ENCODE results near the gene DNAH11. TPM values are rescaled to one million over a fixed set of nuclear protein-coding genes. Genes with fewer than 3 reads are reported as not detected.

The DNAH11 gene
- total and polyA plus RNA-seq, 4 donors: 1.8 to 24.7 (median 8.1) TPM

- no peak for ATAC-seq (ENCODE audit: insufficient read depth, low FRiP score)
- H3K9ac ChIP-seq (ENCODE audit: insufficient read depth in 1 of 2, low read length in 2 of 2): no peak overlapping the region
- no peak for TF ChIP-seq CTCF (IDR thresholded peaks at IDR 0.05; ENCODE audit: control extremely low read depth, extremely low read depth)
- 84 to 91% methylated on average over 3 of the region's 3 CpGs for WGBS, 2 donors
- no peak overlapping the region for H3K27ac ChIP-seq (ENCODE audit: low read depth in 1 of 2, low read length in 1 of 2)
- H3K36me3 ChIP-seq (ENCODE audit: control insufficient read depth in 4 of 4, insufficient read depth in 4 of 4, low read length in 4 of 4): no peaks in the 10 kb centered on the region
- H3K4me3 ChIP-seq: no peak overlapping the region
- no peak for DNase-seq
- H3K27me3 ChIP-seq (ENCODE audit: control insufficient read depth in 3 of 3, insufficient read depth in 3 of 3, low read length in 2 of 3): peaks cover 0 to 7% (median 6%) of the 10 kb centered on the region in 3 donors
- peaks cover 0 to 2% (median 0%) of the 10 kb centered on the region in 5 donors for H3K4me1 ChIP-seq (ENCODE audit: control insufficient read depth in 5 of 5, insufficient read depth in 5 of 5, low read length in 5 of 5)
- peaks cover 0 to 2% (median 0%) of the 10 kb centered on the region in 4 donors for H3K9me3 ChIP-seq (ENCODE audit: control insufficient read depth in 4 of 4, insufficient read depth in 3 of 4, low read length in 3 of 4)
These were observed 210.2 kb downstream of the DNAH11 start for GRCh38 chr7:21753071-21753470.

GRCh38 chr7:21754963-21755362 lies 212.1 kb downstream of the DNAH11 start:
- Histone ChIP-seq H3K9ac (ENCODE audit: insufficient read depth in 1 of 2, low read length in 2 of 2) (no peak overlapping the region), H3K27ac (ENCODE audit: low read depth in 1 of 2, low read length in 1 of 2) (no peak overlapping the region), H3K36me3 (ENCODE audit: control insufficient read depth in 4 of 4, insufficient read depth in 4 of 4, low read length in 4 of 4) (no peaks in the 10 kb centered on the region), H3K4me1 (ENCODE audit: control insufficient read depth in 5 of 5, insufficient read depth in 5 of 5, low read length in 5 of 5) (no peaks in the 10 kb centered on the region), H3K9me3 (ENCODE audit: control insufficient read depth in 4 of 4, insufficient read depth in 3 of 4, low read length in 3 of 4) (peaks cover 0 to 2% (median 0%) of the 10 kb centered on the region in 4 donors), H3K4me3 (no peak overlapping the region), H3K27me3 (ENCODE audit: control insufficient read depth in 3 of 3, insufficient read depth in 3 of 3, low read length in 2 of 3) (peaks cover 0 to 7% (median 6%) of the 10 kb centered on the region in 3 donors)
- TF ChIP-seq CTCF (IDR thresholded peaks at IDR 0.05; ENCODE audit: control extremely low read depth, extremely low read depth): no peak
- no peak for ATAC-seq (ENCODE audit: insufficient read depth, low FRiP score)
- DNase-seq: no peak
- WGBS, 2 donors: 83 to 85% methylated on average over 3 of the region's 3 CpGs

GRCh38 chr7:21757537-21758282 lies 214.9 kb downstream of the DNAH11 start:
- 51 to 58% methylated on average over 11 of the region's 11 CpGs for WGBS, 2 donors
- Histone ChIP-seq H3K4me3 (no peak overlapping the region), H3K9me3 (ENCODE audit: control insufficient read depth in 4 of 4, insufficient read depth in 3 of 4, low read length in 3 of 4) (peaks cover 0 to 2% (median 0%) of the 10 kb centered on the region in 4 donors), H3K9ac (ENCODE audit: insufficient read depth in 1 of 2, low read length in 2 of 2) (no peak overlapping the region), H3K36me3 (ENCODE audit: control insufficient read depth in 4 of 4, insufficient read depth in 4 of 4, low read length in 4 of 4) (no peaks in the 10 kb centered on the region), H3K4me1 (ENCODE audit: control insufficient read depth in 5 of 5, insufficient read depth in 5 of 5, low read length in 5 of 5) (no peaks in the 10 kb centered on the region), H3K27me3 (ENCODE audit: control insufficient read depth in 3 of 3, insufficient read depth in 3 of 3, low read length in 2 of 3) (peaks cover 0 to 9% (median 7%) of the 10 kb centered on the region in 3 donors), H3K27ac (ENCODE audit: low read depth in 1 of 2, low read length in 1 of 2) (no peak overlapping the region)
- ATAC-seq (ENCODE audit: insufficient read depth, low FRiP score) (peak; percentile 58), DNase-seq (peak in 1 of 3 donors; percentile 23)
- TF ChIP-seq CTCF (IDR thresholded peaks at IDR 0.05; ENCODE audit: control extremely low read depth, extremely low read depth): no peak

Data from lung (tissue), 12 donors.